Stomach (tissue), 9 donors: ENCODE measurements around the gene TMA7B. TPM values are rescaled to one million over a fixed set of nuclear protein-coding genes. Genes with fewer than 3 reads are reported as not detected.
A peak's percentile ranks its signal among the peaks of the same experiment; 100 is the strongest.

ENCODE experiments used
- DNase-seq, 2 donors: peaks; one replicate each; pipeline versions ENCODE4 v3.0.0 to v3.0.0-alpha.2; 2013 to 2019
- H3K27ac ChIP-seq, 5 donors: fragments of 200-600 bp in 4 of 5; sonication (generic) in 4 of 5; one replicate each; pipeline ENCODE4 v1.5.1; 2013 to 2019; ENCODE audit warnings: mild to moderate bottlenecking in 1 of 5, moderate library complexity in 1 of 5
- H3K27me3 ChIP-seq, 3 donors: fragments of 200-600 bp; sonication (generic); one replicate each; pipeline ENCODE4 v1.5.1; 2017 to 2019; ENCODE audit warnings: mixed run types in 1 of 3
- H3K36me3 ChIP-seq, 4 donors: fragments of 200-600 bp; sonication (generic); 1 replicate in 3 of 4; 2 replicates in 1 of 4; pipeline ENCODE4 v1.5.1; 2016 to 2019
- H3K4me1 ChIP-seq, 4 donors: fragments of 200-600 bp; sonication (generic); one replicate each; pipeline ENCODE4 v1.5.1; 2016 to 2019
- H3K4me3 ChIP-seq, 4 donors: fragments of 200-600 bp; sonication (generic) in 3 of 4; one replicate each; pipeline ENCODE4 v1.5.1; 2016 to 2019; ENCODE audit warnings: mild to moderate bottlenecking in 1 of 4
- H3K9me3 ChIP-seq, 4 donors: fragments of 200-600 bp; sonication (generic); one replicate each; pipeline ENCODE4 v1.5.1; 2016 to 2019
- EP300 ChIP-seq: sonication (generic); formaldehyde crosslinking; IDR thresholded peaks from one replicate; pipeline ENCODE4 v1.6.1; 2017; ENCODE audit warnings: antibody characterized with exemption
- POLR2A ChIP-seq, 4 donors: fragments of 450-650 bp; IDR thresholded peaks; one replicate each; pipeline ENCODE4 v1.6.1; 2016; ENCODE audit warnings: antibody characterized with exemption in 4 of 4, control low read depth in 2 of 4, mild to moderate bottlenecking in 1 of 4, moderate library complexity in 1 of 4
- POLR2AphosphoS5 ChIP-seq, 3 donors: sonication (generic); formaldehyde crosslinking; IDR thresholded peaks; one replicate each; pipeline ENCODE4 v1.6.1; 2016; ENCODE audit warnings: antibody characterized with exemption in 3 of 3
- WGBS, 5 donors: extraction: QIAGEN DNeasy Blood & Tissue Kit in 3 of 5; methylation state at CpG; one replicate each; pipeline versions ENCODE4 v1.1.5 to v1.1.7; 2013 to 2018; 5-methylcytosine and 5-hydroxymethylcytosine counted together
- intact Hi-C: fragments of 100-400 bp; cut with DNase I; formaldehyde crosslinking; loops from one replicate; pipeline ENCODE4 v1.15.1; 2023; ENCODE audit warnings: low total_unique reads
- polyA plus RNA-seq, 3 donors: library from polyadenylated mRNA; stranded (reverse); fragments of 200-250 nt; gene quantifications; one replicate each; pipeline ENCODE4 v1.2.3, GENCODE V29; 2013
- total RNA-seq, 5 donors: library from RNA; depleted of rRNA; stranded (reverse); fragments of >200 nt; gene quantifications; one replicate each; pipeline versions ENCODE4 v1.1.0 to v1.2.3, GENCODE V29; 2014 to 2016
- TF ChIP-seq, protein P1 (sequence below), 7 experiments: fragments of 450-650 bp in 4 of 7; fragments of 200-600 bp in 3 of 7; sonication (generic) in 3 of 7; IDR thresholded peaks; one replicate each; pipeline ENCODE4 v1.5.1; 2016 to 2019; ENCODE audit warnings: antibody characterized with exemption in 7 of 7, control low read depth in 2 of 7, mild to moderate bottlenecking in 1 of 7
- donor health status: healthy with polysubstance abuse.
- donor health status: Bipolar disorder and iron deficiency.
- donor health status: healthy.

The TMA7B gene
- total and polyA plus RNA-seq, 8 donors: 1.1 to 1.3 TPM; not detected in 6

DNA sequence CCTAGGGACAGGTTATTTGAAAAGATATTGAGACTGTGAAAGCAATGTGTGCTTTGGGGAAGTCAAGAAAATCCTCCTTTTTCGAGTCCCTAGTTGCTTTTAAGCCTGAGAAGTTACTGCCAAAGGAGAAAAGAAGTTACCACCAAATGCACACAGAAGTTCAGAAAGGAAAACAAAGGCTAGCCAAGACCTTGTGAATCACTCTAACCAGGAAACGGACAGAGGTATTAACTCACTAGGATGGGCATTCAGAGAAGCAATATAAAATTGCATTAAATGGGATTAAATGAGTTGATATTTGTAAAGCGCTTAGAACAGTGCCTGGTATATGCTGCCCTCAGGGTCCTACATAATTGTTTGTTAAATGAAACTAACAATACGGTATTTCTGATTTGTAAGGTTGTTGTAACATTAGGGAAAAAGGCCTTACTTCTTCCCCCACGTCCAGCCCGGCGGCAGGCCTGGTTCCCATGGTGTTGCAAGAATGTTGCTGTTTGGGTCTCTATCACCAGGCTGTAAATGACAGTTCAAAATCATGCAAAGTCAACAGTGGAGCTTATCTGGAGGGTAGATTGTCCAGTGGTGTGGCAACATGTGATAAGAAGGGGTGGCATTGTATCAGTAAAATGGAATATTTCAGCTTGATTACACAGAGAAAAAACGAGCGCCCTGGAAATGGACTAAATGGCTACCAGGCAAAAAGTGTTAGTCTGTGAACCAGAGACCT lies 7.1 kb downstream of the TMA7B start:
- H3K9me3 ChIP-seq: no peaks in the 10 kb centered on the region
- H3K36me3 ChIP-seq: no peaks in the 10 kb centered on the region
- peak in 1 of 2 donors; percentile 67 for DNase-seq
- no peak for TF ChIP-seq EP300
- peak in 2 of 3 donors; percentile 12 to 32 for TF ChIP-seq POLR2AphosphoS5 (IDR thresholded peaks at IDR 0.05)
- H3K4me3 ChIP-seq: no peak overlapping the region
- peaks cover 0 to 31% (median 0%) of the 10 kb centered on the region in 3 donors for H3K27me3 ChIP-seq
- 32 to 51% (median 46%) methylated on average over 9 of the region's 9 CpGs for WGBS, 5 donors
- intact Hi-C loops: no loop called here
- H3K27ac ChIP-seq: peak overlapping the region in 4 of 5 donors; percentile 26 to 68 (median 50)
- peaks cover 9 to 37% (median 14%) of the 10 kb centered on the region in 4 donors for H3K4me1 ChIP-seq

DNA sequence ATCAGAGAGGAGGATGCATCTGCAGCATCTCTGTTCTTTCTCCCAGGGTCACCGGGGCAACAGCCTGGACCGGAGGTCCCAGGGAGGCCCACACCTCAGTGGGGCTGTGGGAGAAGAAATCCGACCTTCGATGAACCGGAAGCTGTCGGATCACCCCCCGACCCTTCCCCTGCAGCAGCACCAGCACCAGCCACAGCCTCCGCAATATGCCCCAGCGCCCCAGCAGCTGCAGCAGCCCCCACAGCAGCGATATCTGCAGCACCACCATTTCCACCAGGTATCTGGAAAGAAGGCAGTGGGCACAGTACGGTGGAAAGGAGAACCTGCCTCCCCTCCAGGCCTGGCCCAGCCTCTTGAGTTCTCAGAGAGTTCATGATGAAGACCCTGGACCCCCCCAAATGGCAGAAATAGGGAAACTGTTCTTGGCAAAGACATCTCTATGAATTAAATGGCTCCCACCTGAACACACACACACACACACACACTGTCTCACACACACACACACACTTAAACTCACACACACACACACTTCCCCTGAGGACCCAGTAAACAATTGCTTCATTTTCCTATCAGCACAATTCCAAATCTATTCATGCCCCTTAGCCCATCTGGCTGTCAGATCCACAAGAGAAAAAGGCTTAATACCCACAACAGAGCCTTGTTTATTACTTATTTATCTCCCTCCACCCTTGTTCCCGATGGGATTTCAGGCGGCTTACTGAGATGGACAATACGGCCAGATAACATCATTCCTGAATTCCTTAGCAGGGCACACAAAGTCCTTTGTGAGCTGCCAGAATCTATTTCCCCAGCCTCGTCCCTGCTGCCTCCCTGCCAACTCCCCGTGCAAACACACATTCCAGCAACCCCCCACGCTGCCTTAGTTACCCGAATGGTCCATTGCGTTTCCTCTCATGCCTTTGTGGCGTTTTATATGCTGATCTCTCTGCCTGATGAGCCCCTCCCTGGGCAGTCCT lies 8.1 kb downstream of the TMA7B start:
- Histone ChIP-seq H3K27ac (peak overlapping the region in 2 of 5 donors; percentile 37 to 68), H3K4me3 (no peak overlapping the region), H3K27me3 (peaks cover 0 to 41% (median 0%) of the 10 kb centered on the region in 3 donors), H3K4me1 (peaks cover 9 to 33% (median 14%) of the 10 kb centered on the region in 4 donors), H3K9me3 (no peaks in the 10 kb centered on the region), H3K36me3 (no peaks in the 10 kb centered on the region)
- TF ChIP-seq, protein P1, sequence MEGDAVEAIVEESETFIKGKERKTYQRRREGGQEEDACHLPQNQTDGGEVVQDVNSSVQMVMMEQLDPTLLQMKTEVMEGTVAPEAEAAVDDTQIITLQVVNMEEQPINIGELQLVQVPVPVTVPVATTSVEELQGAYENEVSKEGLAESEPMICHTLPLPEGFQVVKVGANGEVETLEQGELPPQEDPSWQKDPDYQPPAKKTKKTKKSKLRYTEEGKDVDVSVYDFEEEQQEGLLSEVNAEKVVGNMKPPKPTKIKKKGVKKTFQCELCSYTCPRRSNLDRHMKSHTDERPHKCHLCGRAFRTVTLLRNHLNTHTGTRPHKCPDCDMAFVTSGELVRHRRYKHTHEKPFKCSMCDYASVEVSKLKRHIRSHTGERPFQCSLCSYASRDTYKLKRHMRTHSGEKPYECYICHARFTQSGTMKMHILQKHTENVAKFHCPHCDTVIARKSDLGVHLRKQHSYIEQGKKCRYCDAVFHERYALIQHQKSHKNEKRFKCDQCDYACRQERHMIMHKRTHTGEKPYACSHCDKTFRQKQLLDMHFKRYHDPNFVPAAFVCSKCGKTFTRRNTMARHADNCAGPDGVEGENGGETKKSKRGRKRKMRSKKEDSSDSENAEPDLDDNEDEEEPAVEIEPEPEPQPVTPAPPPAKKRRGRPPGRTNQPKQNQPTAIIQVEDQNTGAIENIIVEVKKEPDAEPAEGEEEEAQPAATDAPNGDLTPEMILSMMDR (IDR thresholded peaks at IDR 0.05): no peak
- TF ChIP-seq POLR2AphosphoS5 (IDR thresholded peaks at IDR 0.05): no peak
- WGBS, 5 donors: 43 to 66% (median 63%) methylated on average over 15 to 20 of the region's 20 CpGs
- intact Hi-C loops: no loop called here
- DNase-seq: peak in 1 of 2 donors; percentile 50

DNA sequence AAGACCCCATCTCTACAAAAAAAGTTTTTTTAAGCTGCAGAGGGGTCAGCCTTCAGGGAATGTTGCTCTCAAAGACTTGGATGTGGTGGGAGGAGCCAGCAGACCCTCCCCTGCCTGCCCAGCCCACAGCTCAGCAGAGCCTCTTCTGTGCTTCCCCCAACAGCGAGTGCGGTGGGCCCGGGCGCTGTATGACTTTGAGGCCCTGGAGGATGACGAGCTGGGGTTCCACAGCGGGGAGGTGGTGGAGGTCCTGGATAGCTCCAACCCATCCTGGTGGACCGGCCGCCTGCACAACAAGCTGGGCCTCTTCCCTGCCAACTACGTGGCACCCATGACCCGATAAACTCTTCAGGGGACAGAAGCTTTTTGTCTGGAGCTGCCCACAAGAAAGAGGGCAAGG lies 10.5 kb downstream of the TMA7B start:
- WGBS, 5 donors: 85 to 87% (median 86%) methylated on average over 9 to 10 of the region's 10 CpGs
- no peaks in the 10 kb centered on the region for H3K9me3 ChIP-seq
- intact Hi-C loops: no loop called here

DNA sequence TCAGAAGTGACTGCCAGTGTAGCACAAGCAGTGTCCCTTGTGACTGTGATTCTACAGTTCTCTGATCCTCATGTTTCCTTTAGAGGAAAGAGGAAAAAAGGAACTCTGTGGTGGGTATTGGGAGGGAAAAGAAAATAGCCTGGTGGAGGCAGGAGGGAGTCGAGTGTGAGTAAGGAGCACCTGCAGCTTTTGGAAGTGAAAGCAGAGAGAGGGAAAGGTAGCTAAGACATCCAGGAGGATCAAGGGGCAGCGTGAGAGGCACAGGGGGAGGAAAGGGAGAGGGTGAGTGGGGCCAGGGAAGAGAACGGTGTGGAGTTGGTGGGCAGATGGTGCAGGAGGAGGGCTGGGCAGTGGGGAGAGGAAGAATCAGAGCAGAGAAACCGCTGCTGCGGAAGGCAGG lies 12.4 kb downstream of the TMA7B start:
- Histone ChIP-seq H3K4me1 (peaks cover 4 to 15% (median 10%) of the 10 kb centered on the region in 4 donors), H3K4me3 (no peak overlapping the region), H3K27ac (no peak overlapping the region), H3K9me3 (no peaks in the 10 kb centered on the region), H3K36me3 (no peaks in the 10 kb centered on the region), H3K27me3 (peaks cover 0 to 65% (median 0%) of the 10 kb centered on the region in 3 donors)
- TF ChIP-seq, protein P1 (IDR thresholded peaks at IDR 0.05): no peak
- no peak for TF ChIP-seq POLR2AphosphoS5 (IDR thresholded peaks at IDR 0.05)
- TF ChIP-seq EP300: no peak
- TF ChIP-seq POLR2A (IDR thresholded peaks at IDR 0.05): no peak
- 52 to 75% (median 72%) methylated on average over 5 of the region's 5 CpGs for WGBS, 5 donors
- intact Hi-C loops: no loop called here
- DNase-seq: no peak

More for the DNA sequence above, 10.5 kb downstream of the TMA7B start:
- Histone ChIP-seq H3K27ac (no peak overlapping the region), H3K4me3 (no peak overlapping the region), H3K27me3 (peaks cover 0 to 55% (median 0%) of the 10 kb centered on the region in 3 donors), H3K36me3 (no peaks in the 10 kb centered on the region), H3K4me1 (peaks cover 9 to 33% (median 14%) of the 10 kb centered on the region in 4 donors)
- TF ChIP-seq POLR2AphosphoS5 (IDR thresholded peaks at IDR 0.05) (no peak), POLR2A (IDR thresholded peaks at IDR 0.05) (no peak)
- DNase-seq: no peak

DNA sequence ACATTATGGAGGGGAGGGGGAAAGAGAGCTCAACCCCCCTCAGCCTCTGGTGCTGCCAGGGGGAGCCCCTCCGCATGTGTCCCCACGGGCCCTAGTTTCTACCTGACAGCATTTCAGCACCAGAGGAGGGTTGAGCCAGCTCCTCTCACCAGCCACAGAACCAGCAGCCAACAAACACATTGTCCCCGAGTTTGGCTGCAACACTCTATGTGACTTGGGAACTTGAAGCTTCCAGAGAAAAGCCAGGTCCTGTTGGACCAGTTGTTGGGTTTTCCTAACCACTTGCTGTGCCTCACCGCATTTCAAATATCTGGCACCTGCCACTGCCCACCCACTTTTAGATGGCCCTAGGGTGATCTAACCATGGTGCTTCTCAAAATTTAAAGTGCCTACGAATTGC lies 13.5 kb downstream of the TMA7B start:
- DNase-seq: no peak
- Histone ChIP-seq H3K36me3 (no peaks in the 10 kb centered on the region), H3K9me3 (no peaks in the 10 kb centered on the region), H3K27me3 (peaks cover 0 to 73% (median 0%) of the 10 kb centered on the region in 3 donors), H3K4me3 (no peak overlapping the region), H3K4me1 (peaks cover 0 to 5% (median 2%) of the 10 kb centered on the region in 4 donors), H3K27ac (no peak overlapping the region)
- WGBS, 5 donors: 69 to 77% (median 73%) methylated on average over 4 to 5 of the region's 5 CpGs
- intact Hi-C loops: no loop called here
- TF ChIP-seq, protein P1 (IDR thresholded peaks at IDR 0.05): no peak
- TF ChIP-seq POLR2A (IDR thresholded peaks at IDR 0.05) (no peak), POLR2AphosphoS5 (IDR thresholded peaks at IDR 0.05) (no peak), EP300 (no peak)
